ENCODE data around the gene MUSK.

The MUSK gene

DNA sequence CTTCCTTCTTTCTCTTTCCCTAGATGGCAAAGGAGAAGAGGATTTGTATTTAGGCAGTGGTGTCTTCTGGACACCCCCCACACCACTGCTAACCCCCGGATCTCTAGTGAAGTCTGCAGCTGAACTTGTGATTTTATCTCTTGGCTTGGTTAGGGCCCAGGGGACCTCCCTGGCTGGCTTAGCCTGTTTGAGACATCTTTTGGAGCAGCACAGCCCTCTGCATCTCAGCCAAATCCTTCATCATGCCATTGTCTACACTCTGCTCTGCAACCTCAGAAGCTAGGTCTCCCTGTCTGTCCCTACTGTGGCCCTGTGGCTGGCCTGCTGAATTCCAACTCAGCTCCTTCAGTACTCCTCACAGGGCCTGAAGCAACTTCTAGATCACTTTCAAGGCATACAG, 81.7 kb downstream of the MUSK start:
- H3K27ac ChIP-seq: no peak overlapping the region
- POLR2A ChIA-PET (ENCODE audit: low non-redundant PET): interaction anchor here (0.5 kb wide), 1 partner anchor 784 kb away, joined by 5 read pairs; no protein-coding TSS in a partner anchor
- CTCF ChIA-PET: no interaction called here
- no peak for DNase-seq (ENCODE audit: low spot score)
- TF ChIP-seq, protein P1, sequence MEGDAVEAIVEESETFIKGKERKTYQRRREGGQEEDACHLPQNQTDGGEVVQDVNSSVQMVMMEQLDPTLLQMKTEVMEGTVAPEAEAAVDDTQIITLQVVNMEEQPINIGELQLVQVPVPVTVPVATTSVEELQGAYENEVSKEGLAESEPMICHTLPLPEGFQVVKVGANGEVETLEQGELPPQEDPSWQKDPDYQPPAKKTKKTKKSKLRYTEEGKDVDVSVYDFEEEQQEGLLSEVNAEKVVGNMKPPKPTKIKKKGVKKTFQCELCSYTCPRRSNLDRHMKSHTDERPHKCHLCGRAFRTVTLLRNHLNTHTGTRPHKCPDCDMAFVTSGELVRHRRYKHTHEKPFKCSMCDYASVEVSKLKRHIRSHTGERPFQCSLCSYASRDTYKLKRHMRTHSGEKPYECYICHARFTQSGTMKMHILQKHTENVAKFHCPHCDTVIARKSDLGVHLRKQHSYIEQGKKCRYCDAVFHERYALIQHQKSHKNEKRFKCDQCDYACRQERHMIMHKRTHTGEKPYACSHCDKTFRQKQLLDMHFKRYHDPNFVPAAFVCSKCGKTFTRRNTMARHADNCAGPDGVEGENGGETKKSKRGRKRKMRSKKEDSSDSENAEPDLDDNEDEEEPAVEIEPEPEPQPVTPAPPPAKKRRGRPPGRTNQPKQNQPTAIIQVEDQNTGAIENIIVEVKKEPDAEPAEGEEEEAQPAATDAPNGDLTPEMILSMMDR (conservative IDR thresholded peaks at IDR 0.05; ENCODE audit: low read depth): no peak

DNA sequence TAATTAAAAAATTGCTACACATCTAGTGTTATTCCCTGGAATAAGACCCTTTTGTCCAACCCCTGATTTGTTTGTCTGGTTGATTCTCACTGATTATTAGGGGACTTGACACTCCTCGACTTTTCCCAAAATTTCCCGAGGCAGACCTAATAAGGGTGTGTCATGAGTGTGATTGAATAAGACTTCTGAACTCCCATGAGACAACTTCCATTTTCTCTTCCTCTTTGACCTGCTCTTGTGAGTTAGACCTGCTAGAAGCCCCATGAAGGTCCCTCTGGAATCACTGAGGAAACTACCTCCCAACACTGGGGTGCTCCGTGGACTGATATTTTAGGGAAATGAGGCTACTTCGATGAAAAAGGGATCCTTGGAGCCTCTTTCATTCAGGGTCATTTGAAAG, 83.4 kb downstream of the MUSK start:
- POLR2A ChIA-PET (ENCODE audit: low non-redundant PET): no interaction called here
- DNase-seq (ENCODE audit: low spot score): no peak
- peak overlapping the region; percentile 48; the same call in 1 of the 2 replicates for H3K27ac ChIP-seq
- CTCF ChIA-PET: no interaction called here
- TF ChIP-seq, protein P1 (conservative IDR thresholded peaks at IDR 0.05; ENCODE audit: low read depth): no peak

DNA sequence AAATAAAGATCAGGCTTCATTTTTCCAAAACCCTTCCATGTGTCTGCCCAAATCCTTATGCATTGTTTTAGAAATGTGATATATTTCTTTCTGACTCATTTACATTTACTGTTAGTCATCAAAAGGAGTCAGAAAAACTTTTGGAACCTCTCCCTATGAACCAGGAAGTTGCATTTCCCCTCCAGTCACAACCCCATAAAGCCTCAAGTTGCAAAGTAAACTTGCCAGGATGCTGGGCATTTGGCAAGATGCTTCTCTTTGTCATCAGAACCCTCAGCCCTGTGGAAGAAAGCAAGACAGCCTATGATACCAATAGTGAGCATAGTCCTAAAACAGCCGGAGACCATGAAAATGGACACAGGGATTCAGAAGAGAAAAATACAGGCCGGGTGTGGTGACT, 84.2 kb downstream of the MUSK start:
- H3K27ac ChIP-seq: peak overlapping the region; percentile 74
- peak; percentile 95 for DNase-seq (ENCODE audit: low spot score)
- TF ChIP-seq, protein P1 (conservative IDR thresholded peaks at IDR 0.05; ENCODE audit: low read depth): no peak
- CTCF ChIA-PET: no interaction called here
- POLR2A ChIA-PET (ENCODE audit: low non-redundant PET): no interaction called here

DNA sequence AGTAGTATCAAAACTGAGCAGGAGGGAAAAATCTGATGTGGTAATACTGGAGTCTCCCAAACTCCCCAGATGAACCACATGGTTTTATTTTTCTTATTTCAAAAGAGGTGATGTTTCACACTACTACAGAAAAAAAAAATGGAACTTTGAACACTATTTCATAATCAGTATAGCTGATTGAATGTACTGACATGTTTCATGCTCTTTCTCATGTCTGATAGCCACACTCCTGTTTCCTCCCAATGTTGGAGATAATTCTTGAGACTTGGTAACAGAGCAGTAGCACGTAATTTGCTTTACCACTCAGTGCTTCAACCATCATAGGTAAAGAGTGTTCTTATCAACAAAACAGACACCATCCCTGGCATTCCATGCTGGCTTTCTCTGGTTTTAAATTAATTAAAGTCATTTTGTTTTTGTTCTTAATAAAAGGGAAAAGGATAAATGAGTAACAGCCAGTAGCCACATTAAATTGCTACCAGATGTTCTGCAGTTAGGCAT, 85.2 kb downstream of the MUSK start:
- POLR2A ChIA-PET (ENCODE audit: low non-redundant PET): no interaction called here
- CTCF ChIA-PET: interaction anchor here (0.6 kb wide), 1 partner anchor 11 kb away, joined by 4 read pairs; no protein-coding TSS in a partner anchor
- no peak for DNase-seq (ENCODE audit: low spot score)
- TF ChIP-seq, protein P1 (conservative IDR thresholded peaks at IDR 0.05; ENCODE audit: low read depth): no peak
- H3K27ac ChIP-seq: no peak overlapping the region

DNA sequence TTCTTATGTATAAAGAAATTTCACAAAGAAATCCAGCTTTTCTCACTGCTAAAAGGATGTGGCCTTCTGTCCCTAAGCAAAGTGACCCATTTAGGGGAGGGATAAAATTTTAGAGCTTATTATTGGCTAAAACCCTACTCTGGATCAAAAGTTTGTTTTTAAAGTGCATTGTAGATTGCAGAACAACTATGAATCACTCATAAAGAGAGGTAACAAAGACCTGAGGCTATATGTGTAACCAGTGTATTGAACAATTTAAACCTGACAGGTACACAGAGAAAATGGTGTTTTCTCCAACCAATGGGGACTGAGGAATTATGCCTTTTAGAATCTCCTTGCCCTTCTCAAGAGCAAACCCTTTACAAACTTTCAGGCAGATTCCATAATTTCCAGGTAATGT, 86.6 kb downstream of the MUSK start:
- CTCF ChIA-PET: no interaction called here
- POLR2A ChIA-PET (ENCODE audit: low non-redundant PET): no interaction called here
- H3K27ac ChIP-seq: no peak overlapping the region
- peak; percentile 44 for DNase-seq (ENCODE audit: low spot score)
- TF ChIP-seq, protein P1 (conservative IDR thresholded peaks at IDR 0.05; ENCODE audit: low read depth): no peak

DNA sequence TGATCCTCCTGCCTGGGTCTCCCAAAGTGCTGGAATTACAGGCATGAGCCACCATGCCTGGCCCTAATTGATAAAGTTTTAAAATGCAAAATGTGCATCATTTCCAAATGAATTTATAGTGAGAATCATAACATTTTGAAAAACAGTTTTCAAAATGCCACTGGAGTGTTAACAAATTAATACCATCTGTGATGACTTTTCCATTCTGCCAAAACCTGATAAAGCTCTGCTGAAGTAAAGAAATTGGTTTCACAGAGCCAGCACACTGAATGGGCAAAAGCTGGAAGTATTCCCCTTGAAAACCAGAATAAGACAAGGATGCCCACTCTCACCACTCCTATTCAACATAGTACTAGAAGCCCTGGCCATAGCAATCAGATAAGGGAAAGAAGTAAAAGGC, 89.6 kb downstream of the MUSK start:
- no peak overlapping the region for H3K27ac ChIP-seq
- no peak for DNase-seq (ENCODE audit: low spot score)
- CTCF ChIA-PET: interaction anchor here (0.5 to 1.3 kb wide), 2 partner anchors 9 to 28 kb away, joined by 3 read pairs; no protein-coding TSS in a partner anchor
- POLR2A ChIA-PET (ENCODE audit: low non-redundant PET): no interaction called here
- TF ChIP-seq, protein P1 (conservative IDR thresholded peaks at IDR 0.05; ENCODE audit: low read depth): no peak
